ENCODE data around the gene DMGDH.
"Not testable (repeated sequence)": the region's sequence is repeated elsewhere in the genome, so short reads cannot be mapped to it uniquely, and the experiment has no call there.

Gene DMGDH

DNA sequence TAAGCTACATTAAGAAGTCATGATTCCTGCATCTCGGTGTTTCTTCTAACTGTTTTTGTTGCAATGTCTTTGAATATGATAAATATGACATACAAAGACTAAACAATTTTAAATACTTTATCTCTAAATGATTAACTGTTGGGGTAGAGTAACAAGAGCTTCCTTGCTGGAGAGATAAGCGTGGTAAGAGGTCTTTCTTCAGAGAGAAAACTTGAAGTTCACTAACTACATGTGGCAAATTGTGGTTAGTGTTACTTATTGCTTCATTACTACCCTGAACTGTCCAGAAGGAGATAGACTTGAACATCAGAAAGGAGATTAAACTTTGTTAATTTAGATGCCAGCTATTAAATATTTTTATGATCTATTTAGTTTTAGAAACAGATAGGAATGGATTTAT lies 77.3 kb downstream of the DMGDH start:
- no peak overlapping the region for H3K4me3 ChIP-seq (replicated peaks; ENCODE audit: low read depth, low read length)
- TF ChIP-seq, protein P1, sequence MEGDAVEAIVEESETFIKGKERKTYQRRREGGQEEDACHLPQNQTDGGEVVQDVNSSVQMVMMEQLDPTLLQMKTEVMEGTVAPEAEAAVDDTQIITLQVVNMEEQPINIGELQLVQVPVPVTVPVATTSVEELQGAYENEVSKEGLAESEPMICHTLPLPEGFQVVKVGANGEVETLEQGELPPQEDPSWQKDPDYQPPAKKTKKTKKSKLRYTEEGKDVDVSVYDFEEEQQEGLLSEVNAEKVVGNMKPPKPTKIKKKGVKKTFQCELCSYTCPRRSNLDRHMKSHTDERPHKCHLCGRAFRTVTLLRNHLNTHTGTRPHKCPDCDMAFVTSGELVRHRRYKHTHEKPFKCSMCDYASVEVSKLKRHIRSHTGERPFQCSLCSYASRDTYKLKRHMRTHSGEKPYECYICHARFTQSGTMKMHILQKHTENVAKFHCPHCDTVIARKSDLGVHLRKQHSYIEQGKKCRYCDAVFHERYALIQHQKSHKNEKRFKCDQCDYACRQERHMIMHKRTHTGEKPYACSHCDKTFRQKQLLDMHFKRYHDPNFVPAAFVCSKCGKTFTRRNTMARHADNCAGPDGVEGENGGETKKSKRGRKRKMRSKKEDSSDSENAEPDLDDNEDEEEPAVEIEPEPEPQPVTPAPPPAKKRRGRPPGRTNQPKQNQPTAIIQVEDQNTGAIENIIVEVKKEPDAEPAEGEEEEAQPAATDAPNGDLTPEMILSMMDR (IDR thresholded peaks at IDR 0.05; ENCODE audit: low read length, missing control alignments): no peak
- DNase-seq (ENCODE audit: low read depth): no peak

DNA sequence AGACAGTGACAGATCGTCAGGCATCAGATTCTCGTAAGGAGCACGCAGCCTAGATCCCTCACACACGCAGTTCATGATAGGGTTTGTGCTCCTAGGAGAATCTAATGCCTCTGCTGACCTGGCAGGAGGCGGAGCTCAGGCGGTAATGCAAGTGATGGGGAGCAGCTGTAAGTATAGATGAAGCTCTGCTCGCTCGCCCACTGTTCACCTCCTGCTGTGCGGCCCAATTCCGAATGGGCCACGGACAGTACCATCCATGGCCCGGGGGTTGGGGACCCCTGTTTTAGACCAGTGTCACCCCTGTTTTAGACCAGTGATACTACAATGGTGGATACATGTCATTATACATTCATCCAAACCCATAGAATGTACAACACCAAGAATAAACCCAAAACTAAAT lies 80.4 kb downstream of the DMGDH start:
- TF ChIP-seq, protein P1 (IDR thresholded peaks at IDR 0.05; ENCODE audit: low read length, missing control alignments): no peak
- DNase-seq (ENCODE audit: low read depth): no peak
- no peak overlapping the region for H3K4me3 ChIP-seq (replicated peaks; ENCODE audit: low read depth, low read length)

DNA sequence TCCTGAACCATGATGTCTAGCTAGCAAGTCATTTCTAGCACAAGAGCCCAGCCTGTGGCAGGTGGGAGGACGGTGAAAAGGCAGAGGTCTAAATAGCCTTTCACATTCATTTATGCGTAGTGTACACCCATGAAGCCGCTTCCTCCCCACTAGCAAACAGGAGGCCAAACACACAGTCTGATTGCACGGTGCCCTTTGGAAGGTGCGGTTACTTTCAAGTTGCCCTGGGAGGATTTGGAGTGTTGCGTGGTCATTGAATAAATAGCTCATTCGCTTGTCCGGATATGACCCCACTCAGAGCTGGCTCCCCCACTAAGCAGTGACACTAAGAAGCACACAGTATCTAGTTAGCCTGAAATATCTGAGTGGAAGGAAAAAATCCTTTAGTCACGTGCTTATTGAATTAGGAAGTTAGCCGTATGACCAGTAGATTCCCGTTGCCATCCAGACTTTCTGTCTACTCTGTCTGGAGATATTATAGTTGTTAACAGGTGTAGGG lies 83.7 kb downstream of the DMGDH start:
- TF ChIP-seq, protein P1 (IDR thresholded peaks at IDR 0.05; ENCODE audit: low read length, missing control alignments): no peak
- DNase-seq (ENCODE audit: low read depth): peak; percentile 44
- peak overlapping the region; percentile 69 for H3K4me3 ChIP-seq (replicated peaks; ENCODE audit: low read depth, low read length)

DNA sequence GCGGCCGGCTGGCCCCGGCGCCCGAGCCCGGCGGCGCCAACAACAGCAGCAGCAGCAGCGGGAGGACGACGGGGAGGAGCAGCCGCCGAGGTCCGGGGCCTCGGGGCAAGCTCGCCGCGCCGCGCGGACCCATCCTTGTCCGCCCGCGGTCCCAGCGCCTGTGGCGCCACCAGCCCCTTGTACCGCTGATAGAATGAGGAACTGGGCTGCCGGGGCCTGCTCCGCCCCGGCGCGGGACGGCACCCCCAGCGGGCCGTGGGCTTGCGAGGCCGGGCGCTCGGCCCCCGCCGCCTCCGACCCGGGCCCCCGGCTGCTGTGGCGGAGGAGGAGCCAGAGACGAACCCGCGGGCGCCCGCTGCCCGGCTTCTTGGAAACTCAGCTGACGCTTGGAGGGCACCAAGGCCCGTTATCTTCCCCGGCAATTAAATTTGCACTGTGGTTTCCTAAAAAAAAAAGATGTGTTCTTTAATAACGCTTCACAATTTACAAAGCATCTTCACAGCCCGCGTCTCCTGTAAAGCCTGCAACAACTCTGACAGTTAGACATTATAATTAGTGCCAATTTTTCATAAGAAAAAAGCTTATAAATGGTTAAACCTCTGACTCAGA lies 84.3 kb downstream of the DMGDH start, which contains the start of gene ARSB:
Gene ARSB (minus strand): TSS at position 195 of the 609 bp plus-strand sequence. CDS start 62 bp downstream, at position 133.
- H3K4me3 ChIP-seq (replicated peaks; ENCODE audit: low read depth, low read length): peak within 1 kb of the TSS; percentile 69
- TF ChIP-seq, protein P1 (IDR thresholded peaks at IDR 0.05; ENCODE audit: low read length, missing control alignments): no peak
- peak; percentile 29 for DNase-seq (ENCODE audit: low read depth)

DNA sequence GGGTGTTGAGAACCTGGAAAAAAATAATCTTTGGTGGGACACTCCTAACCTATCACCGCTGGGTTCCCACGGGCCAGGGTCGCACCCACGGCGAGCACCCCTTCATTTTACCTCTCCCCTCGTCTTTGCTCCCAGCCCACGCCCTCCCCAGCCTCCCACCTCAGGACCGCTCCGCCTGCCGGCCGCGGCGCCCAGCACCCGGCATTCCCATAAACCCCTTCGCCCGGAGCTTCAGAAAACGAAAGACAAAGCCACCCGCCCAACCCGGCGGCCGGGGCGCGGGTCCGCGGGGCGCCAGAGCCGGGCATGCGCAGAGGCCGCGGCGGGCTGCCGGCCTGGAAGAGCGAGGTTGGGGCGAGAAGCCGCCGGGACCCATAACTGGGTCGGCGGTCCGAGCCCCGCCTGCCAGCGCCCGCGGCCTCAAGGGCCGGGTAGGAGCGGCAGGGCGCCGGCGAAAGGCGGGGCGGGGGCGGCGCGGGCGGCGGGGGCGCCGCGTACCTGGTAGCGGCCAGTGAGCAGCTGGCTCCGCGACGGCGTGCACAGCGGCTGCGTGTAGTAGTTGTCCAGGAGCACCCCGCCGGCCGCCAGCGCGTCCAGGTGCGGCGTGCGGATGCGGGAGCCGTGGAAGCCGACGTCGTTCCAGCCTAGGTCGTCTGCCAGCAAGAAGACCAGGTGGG lies 84.9 kb downstream of the DMGDH start:
- DNase-seq (ENCODE audit: low read depth): peak; percentile 81
- H3K4me3 ChIP-seq (replicated peaks; ENCODE audit: low read depth, low read length): peak overlapping the region; percentile 69
- TF ChIP-seq, protein P1 (IDR thresholded peaks at IDR 0.05; ENCODE audit: low read length, missing control alignments): peak; percentile 33

DNA sequence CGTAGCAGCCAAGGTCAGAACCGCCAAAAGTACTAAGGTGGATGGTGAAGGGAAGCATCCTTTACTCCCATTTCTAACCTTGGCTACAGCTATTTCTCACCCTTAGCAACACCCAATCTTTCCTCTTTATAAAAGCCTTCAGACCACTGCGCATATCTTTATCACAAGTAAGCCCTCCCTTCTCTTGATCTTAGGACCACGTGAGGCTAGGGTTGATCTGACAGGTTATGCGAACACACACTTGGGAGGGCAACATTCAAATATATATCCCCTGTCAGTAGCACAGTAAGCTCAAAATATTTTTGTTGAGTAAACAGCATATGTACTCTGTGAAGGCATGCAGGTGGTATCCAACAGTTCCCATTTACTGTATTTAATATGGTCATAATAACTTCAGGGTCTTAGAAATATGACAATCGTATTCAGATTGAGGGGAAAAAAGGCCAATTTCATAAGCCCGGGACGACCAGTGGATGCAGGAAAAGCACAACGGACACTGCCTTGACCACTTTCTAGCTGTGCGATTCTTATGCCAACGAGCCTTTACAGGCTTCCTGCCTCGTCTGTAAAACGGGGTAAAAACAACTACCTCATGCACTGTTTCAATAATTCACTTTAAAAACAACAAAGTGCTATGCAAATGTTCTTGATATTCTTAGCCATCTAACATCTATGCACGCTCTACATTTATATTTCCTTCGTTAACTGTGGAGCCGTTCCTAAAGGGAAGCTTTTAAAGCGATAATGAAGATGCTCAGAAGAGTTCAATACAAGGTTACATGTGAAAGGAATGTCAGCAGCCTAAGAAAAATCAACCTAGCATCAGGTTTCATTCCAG lies 85.7 kb downstream of the DMGDH start:
- peak overlapping the region; percentile 69 for H3K4me3 ChIP-seq (replicated peaks; ENCODE audit: low read depth, low read length)
- no peak for DNase-seq (ENCODE audit: low read depth)
- TF ChIP-seq, protein P1 (IDR thresholded peaks at IDR 0.05; ENCODE audit: low read length, missing control alignments): no peak

DNA sequence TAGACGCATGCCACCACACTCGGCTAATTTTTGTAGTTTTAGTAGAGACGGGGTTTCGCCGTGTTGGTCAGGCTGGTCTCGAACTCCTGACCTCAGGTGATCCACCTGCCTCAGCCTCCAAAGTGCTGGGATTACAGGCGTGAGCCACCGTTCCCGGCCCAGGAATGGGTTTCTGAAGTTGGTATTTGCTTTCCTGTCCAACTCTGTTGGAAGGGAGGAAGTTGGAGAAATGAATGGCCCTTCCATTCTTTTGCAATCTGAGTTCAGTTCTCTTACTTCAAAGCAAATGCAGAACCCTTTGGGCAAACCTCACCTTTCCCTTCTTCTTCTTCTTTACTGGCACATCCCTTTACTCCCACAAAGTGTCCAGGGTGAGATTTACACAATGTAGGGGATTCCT lies 86.3 kb downstream of the DMGDH start:
- DNase-seq (ENCODE audit: low read depth); H3K4me3 ChIP-seq (replicated peaks; ENCODE audit: low read depth, low read length): not testable (repeated sequence)
